CD14-positive monocyte (primary cell): Measurements from ENCODE around the gene KIAA1586. TPM values are rescaled to one million over a fixed set of nuclear protein-coding genes. Genes with fewer than 3 reads are reported as not detected.
A peak's percentile ranks its signal among the peaks of the same experiment; 100 is the strongest.
"Not testable (repeated sequence)": the region's sequence is repeated elsewhere in the genome, so short reads cannot be mapped to it uniquely, and the experiment has no call there.

ENCODE experiments used
- DNase-seq, 3 donors: peaks; one replicate each; pipeline ENCODE4 v3.0.0-alpha.2; 2011 to 2022
- H2AFZ ChIP-seq: 2 replicates; pipeline ENCODE4 v1.6.0; 2012; ENCODE audit warnings: mild to moderate bottlenecking, low read depth, low read length, inconsistent platforms; ENCODE audit not compliant: insufficient read depth, poor library complexity, severe bottlenecking
- H3K27ac ChIP-seq, 2 donors: 1 replicate in 1 of 2; 2 replicates in 1 of 2; pipeline ENCODE4 v1.5.1; 2012 to 2013; ENCODE audit warnings: low read length in 2 of 2, control low read depth in 1 of 2, inconsistent platforms in 1 of 2, low read depth in 1 of 2, mild to moderate bottlenecking in 1 of 2
- H3K27me3 ChIP-seq, 2 donors: one replicate each; pipeline versions ENCODE4 v1.6.0 to v1.6.1; 2011 to 2013; ENCODE audit warnings: low read length in 2 of 2; ENCODE audit not compliant: control insufficient read depth in 2 of 2, insufficient read depth in 2 of 2
- H3K36me3 ChIP-seq, 2 donors: replicated peaks in 1 of 2; 1 replicate in 1 of 2; 2 replicates in 1 of 2; pipeline versions ENCODE4 v1.5.1 to v1.6.1; 2012 to 2013; ENCODE audit warnings: low read length in 2 of 2, control low read depth in 1 of 2, inconsistent platforms in 1 of 2, mild to moderate bottlenecking in 1 of 2; ENCODE audit not compliant: insufficient read depth in 2 of 2, control insufficient read depth in 1 of 2
- H3K4me1 ChIP-seq, 2 donors: 1 replicate in 1 of 2; 2 replicates in 1 of 2; pipeline versions ENCODE4 v1.5.1 to v1.6.1; 2012 to 2013; ENCODE audit warnings: low read length in 2 of 2, control low read depth in 1 of 2, inconsistent platforms in 1 of 2, mild to moderate bottlenecking in 1 of 2, moderate library complexity in 1 of 2; ENCODE audit not compliant: insufficient read depth in 2 of 2, control insufficient read depth in 1 of 2
- H3K4me2 ChIP-seq: replicated peaks from 2 replicates; pipeline ENCODE3; 2012; ENCODE audit warnings: low read length, moderate library complexity, mild to moderate bottlenecking; ENCODE audit not compliant: poor library complexity, severe bottlenecking; ENCODE audit errors: extremely low read depth
- H3K4me3 ChIP-seq, 3 experiments: fragments of 200-600 bp in 1 of 3; sonication (generic) in 1 of 3; replicated peaks in 1 of 3; 1 replicate in 2 of 3; 2 replicates in 1 of 3; pipeline ENCODE4 v1.5.1; 2011 to 2013; ENCODE audit warnings: low read length in 3 of 3, mild to moderate bottlenecking in 3 of 3, control low read depth in 2 of 3, low read depth in 2 of 3, inconsistent platforms in 1 of 3, moderate library complexity in 1 of 3
- H3K79me2 ChIP-seq: 2 replicates; pipeline ENCODE4 v1.6.0; 2012; ENCODE audit warnings: mild to moderate bottlenecking, control low read depth, inconsistent platforms, low read length, moderate library complexity; ENCODE audit not compliant: insufficient read depth
- H3K9ac ChIP-seq: 2 replicates; pipeline ENCODE4 v1.6.0; 2017; ENCODE audit warnings: low read length, mild to moderate bottlenecking; ENCODE audit not compliant: insufficient read depth, poor library complexity, severe bottlenecking
- H3K9me3 ChIP-seq, 2 donors: replicated peaks in 1 of 2; 1 replicate in 1 of 2; 2 replicates in 1 of 2; pipeline versions ENCODE4 v1.5.1 to v1.6.1; 2012 to 2013; ENCODE audit warnings: low read length in 2 of 2, control low read depth in 1 of 2; ENCODE audit not compliant: control insufficient read depth in 1 of 2, insufficient read depth in 1 of 2
- H4K20me1 ChIP-seq: 2 replicates; pipeline ENCODE4 v1.6.0; 2012; ENCODE audit warnings: mild to moderate bottlenecking, low read length, control low read depth, moderate library complexity; ENCODE audit not compliant: insufficient read depth
- H3K27ac Mint-ChIP-seq, 7 donors: one replicate each; pipeline ENCODE4 v1.8.0; 2020; ENCODE audit warnings: mild to moderate bottlenecking in 7 of 7, mixed read lengths in 7 of 7, moderate library complexity in 6 of 7, inconsistent platforms in 2 of 7
- H3K27me3 Mint-ChIP-seq, 3 donors: one replicate each; pipeline ENCODE4 v1.8.0; 2021 to 2022; ENCODE audit warnings: low read depth in 3 of 3, mild to moderate bottlenecking in 3 of 3, mixed read lengths in 3 of 3, moderate library complexity in 3 of 3, inconsistent platforms in 1 of 3
- H3K36me3 Mint-ChIP-seq, 2 donors: one replicate each; pipeline ENCODE4 v1.8.0; 2020; ENCODE audit warnings: mixed read lengths in 2 of 2, inconsistent platforms in 1 of 2, mild to moderate bottlenecking in 1 of 2
- H3K4me1 Mint-ChIP-seq: one replicate; pipeline ENCODE4 v1.8.0; 2020; ENCODE audit warnings: mild to moderate bottlenecking, mixed read lengths
- H3K4me3 Mint-ChIP-seq, 2 donors: one replicate each; pipeline ENCODE4 v1.8.0; 2020; ENCODE audit warnings: mild to moderate bottlenecking in 2 of 2, mixed read lengths in 2 of 2, moderate library complexity in 1 of 2
- H3K9me3 Mint-ChIP-seq, 7 donors: one replicate each; pipeline ENCODE4 v1.8.0; 2020 to 2022; ENCODE audit warnings: mixed read lengths in 7 of 7, mild to moderate bottlenecking in 6 of 7, moderate library complexity in 6 of 7, inconsistent platforms in 2 of 7
- CTCF ChIP-seq: fragments of 200-600 bp; IDR thresholded peaks from one replicate; pipeline ENCODE4 v1.8.0; 2022; ENCODE audit warnings: antibody characterized with exemption, mild to moderate bottlenecking
- WGBS: methylation state at CpG from one replicate; pipeline ENCODE4 v1.1.5; 2013; ENCODE audit warnings: missing lambda C conversion rate; ENCODE audit not compliant: insufficient coverage; 5-methylcytosine and 5-hydroxymethylcytosine counted together
- intact Hi-C, 2 donors: fragments of 100-400 bp; cut with micrococcal nuclease; formaldehyde crosslinking; loops; one replicate each; pipeline versions ENCODE4 v1.15.0 to v1.15.1; 2023
- polyA minus RNA-seq: library from RNA; depleted of rRNA, polyadenylated mRNA; stranded (reverse); fragments of >200 nt; gene quantifications from 2 replicates; pipeline ENCODE4 v1.2.3, GENCODE V29; 2012
- polyA plus RNA-seq, 3 donors: library from polyadenylated mRNA; depleted of rRNA in 1 of 3; unstranded in 2 of 3; stranded (reverse) in 1 of 3; fragments of 300-500 nt in 2 of 3; fragments of >200 nt in 1 of 3; fragmentation: Illumina TruSeq in 2 of 3; gene quantifications; 1 replicate in 2 of 3; 2 replicates in 1 of 3; pipeline ENCODE4 v1.2.3, GENCODE V29; 2012 to 2021
- total RNA-seq, 12 experiments: library from RNA in 1 of 12; stranded (reverse) in 1 of 12; fragments of 120-200 nt in 1 of 12; gene quantifications; one replicate each; pipeline ENCODE4 v1.2.4 and lab custom pipeline; 2013 to 2026; ENCODE audit warnings: mixed read lengths in 6 of 12, inconsistent platforms in 1 of 12

KIAA1586 gene
- total RNA-seq (2013): 7.9 TPM
- polyA plus RNA-seq (1 to 10 TPM; 1.1 to 5.0 (median 4.4) TPM), polyA minus RNA-seq (1.4 and 2.5 TPM in 2 replicates), total RNA-seq (lab: John Stamatoyannopoulos, UW) (3.2 to 14.1 (median 6.1) reads per million in 11 experiments)

- H3K79me2 ChIP-seq: peaks cover 30% of the 10 kb centered on the region
- H4K20me1 ChIP-seq, H3K9me3 ChIP-seq, H3K9me3 Mint-ChIP-seq, intact Hi-C loops, H3K27me3 ChIP-seq: not testable (repeated sequence)
- H3K4me3 ChIP-seq: peak within 1 kb of the TSS; percentile 28 to 76 (median 67)
- peaks cover 4 to 13% of the 10 kb centered on the region in 2 donors for H3K4me1 ChIP-seq
- Mint-ChIP-seq H3K4me1 (peaks cover 21% of the 10 kb centered on the region), H3K4me3 (peak within 1 kb of the TSS; percentile 90 to 92), H3K27ac (peak within 1 kb of the TSS in 6 of 7 donors; percentile 18 to 90 (median 76)), H3K27me3 (peaks cover 10 to 15% (median 13%) of the 10 kb centered on the region in 3 donors), H3K36me3 (peaks cover 24% of the 10 kb centered on the region in 2 donors)
- H3K36me3 ChIP-seq: peaks cover 7 to 20% of the 10 kb centered on the region in 2 donors
- WGBS: 0% methylated on average over 31 of the region's 78 CpGs
- H3K27ac ChIP-seq: peak within 1 kb of the TSS in 1 of 2 donors; percentile 42
- H2AFZ ChIP-seq: peak within 1 kb of the TSS; percentile 76
- peak; percentile 50 to 59 (median 51) for DNase-seq
- peak within 1 kb of the TSS; percentile 72 for H3K4me2 ChIP-seq
- H3K9ac ChIP-seq: peak within 1 kb of the TSS; percentile 53
These were observed at the start of gene KIAA1586 for GRCh38 chr6:57046332-57047256. Gene KIAA1586 (plus strand): TSS chr6:57046693. CDS start chr6:57046756, 63 bp downstream.

- TF ChIP-seq CTCF: no peak
- no peak overlapping the region for H3K4me3 Mint-ChIP-seq
These were observed 47.4 kb upstream of the KIAA1586 start for GRCh38 chr6:56999049-56999448.

GRCh38 chr6:56999748-57000147, 46.7 kb upstream of the KIAA1586 start:
- H3K4me1 ChIP-seq, H3K4me3 ChIP-seq, H2AFZ ChIP-seq, H3K79me2 ChIP-seq, H3K27me3 Mint-ChIP-seq, H3K9ac ChIP-seq, H3K4me1 Mint-ChIP-seq, H3K4me2 ChIP-seq, intact Hi-C loops, H3K36me3 Mint-ChIP-seq, H3K4me3 Mint-ChIP-seq, H3K27ac Mint-ChIP-seq, H3K27ac ChIP-seq, H3K36me3 ChIP-seq, H3K27me3 ChIP-seq, DNase-seq, H4K20me1 ChIP-seq: not testable (repeated sequence)
- peaks cover 7 to 12% of the 10 kb centered on the region in 2 donors for H3K9me3 ChIP-seq
- peaks cover 10 to 29% (median 22%) of the 10 kb centered on the region in 7 donors for H3K9me3 Mint-ChIP-seq
- WGBS: 96% methylated on average over 15 of the region's 18 CpGs

More at GRCh38 chr6:56999049-56999448, 47.4 kb upstream of the KIAA1586 start:
- peaks cover 0 to 4% (median 1%) of the 10 kb centered on the region in 3 donors for H3K27me3 Mint-ChIP-seq
- no peak overlapping the region for H3K27ac Mint-ChIP-seq
- no peaks in the 10 kb centered on the region for H3K36me3 ChIP-seq
- H3K4me1 ChIP-seq: no peaks in the 10 kb centered on the region
- no peak overlapping the region for H3K4me2 ChIP-seq
- no peaks in the 10 kb centered on the region for H4K20me1 ChIP-seq
- H3K79me2 ChIP-seq: no peaks in the 10 kb centered on the region
- H3K27ac ChIP-seq: no peak overlapping the region
- H3K4me3 ChIP-seq: no peak overlapping the region
- H3K9ac ChIP-seq: no peak overlapping the region
- peaks cover 7 to 12% of the 10 kb centered on the region in 2 donors for H3K9me3 ChIP-seq
- DNase-seq: no peak
- H3K36me3 Mint-ChIP-seq: no peaks in the 10 kb centered on the region
- H2AFZ ChIP-seq: no peak overlapping the region
- H3K27me3 ChIP-seq: no peaks in the 10 kb centered on the region
- peaks cover 10 to 28% (median 22%) of the 10 kb centered on the region in 7 donors for H3K9me3 Mint-ChIP-seq
- no peaks in the 10 kb centered on the region for H3K4me1 Mint-ChIP-seq
- intact Hi-C loops: no loop called here
